ENCODE data around the gene NBEA.

GRCh38 chr13:35698911-35699576, 757.0 kb downstream of the NBEA start:
- TF ChIP-seq, protein P1, sequence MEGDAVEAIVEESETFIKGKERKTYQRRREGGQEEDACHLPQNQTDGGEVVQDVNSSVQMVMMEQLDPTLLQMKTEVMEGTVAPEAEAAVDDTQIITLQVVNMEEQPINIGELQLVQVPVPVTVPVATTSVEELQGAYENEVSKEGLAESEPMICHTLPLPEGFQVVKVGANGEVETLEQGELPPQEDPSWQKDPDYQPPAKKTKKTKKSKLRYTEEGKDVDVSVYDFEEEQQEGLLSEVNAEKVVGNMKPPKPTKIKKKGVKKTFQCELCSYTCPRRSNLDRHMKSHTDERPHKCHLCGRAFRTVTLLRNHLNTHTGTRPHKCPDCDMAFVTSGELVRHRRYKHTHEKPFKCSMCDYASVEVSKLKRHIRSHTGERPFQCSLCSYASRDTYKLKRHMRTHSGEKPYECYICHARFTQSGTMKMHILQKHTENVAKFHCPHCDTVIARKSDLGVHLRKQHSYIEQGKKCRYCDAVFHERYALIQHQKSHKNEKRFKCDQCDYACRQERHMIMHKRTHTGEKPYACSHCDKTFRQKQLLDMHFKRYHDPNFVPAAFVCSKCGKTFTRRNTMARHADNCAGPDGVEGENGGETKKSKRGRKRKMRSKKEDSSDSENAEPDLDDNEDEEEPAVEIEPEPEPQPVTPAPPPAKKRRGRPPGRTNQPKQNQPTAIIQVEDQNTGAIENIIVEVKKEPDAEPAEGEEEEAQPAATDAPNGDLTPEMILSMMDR (IDR thresholded peaks at IDR 0.05), result no peak
- TF ChIP-seq POLR2A (IDR thresholded peaks at IDR 0.05), result no peak
